HepG2 (cell line): ENCODE measurements around the gene GLUD2. TPM values are rescaled to one million over a fixed set of nuclear protein-coding genes. Genes with fewer than 3 reads are reported as not detected.
A peak's percentile ranks its signal among the peaks of the same experiment; 100 is the strongest.

Source experiments
- CBX5 ChIP-seq: sonication (generic); formaldehyde crosslinking; IDR thresholded peaks from 2 replicates; pipeline ENCODE4 v1.4.0; 2020; ENCODE audit warnings: missing genetic modification reagents, borderline replicate concordance
- CEBPB ChIP-seq: IDR thresholded peaks from 2 replicates; pipeline ENCODE4 v1.6.1; 2011; ENCODE audit warnings: low read depth, low read length, improper control_type of control experiment, borderline replicate concordance
- FOXO1 ChIP-seq: sonication (generic); formaldehyde crosslinking; IDR thresholded peaks from 2 replicates; pipeline ENCODE4 v1.4.0; 2020; ENCODE audit warnings: missing genetic modification reagents
- NFIB ChIP-seq: sonication (generic); formaldehyde crosslinking; IDR thresholded peaks from 2 replicates; pipeline ENCODE4 v1.9.0; 2021; ENCODE audit warnings: missing genetic modification reagents, mild to moderate bottlenecking, borderline replicate concordance
- NFYB ChIP-seq: sonication (generic); formaldehyde crosslinking; IDR thresholded peaks from 2 replicates; pipeline ENCODE4 v1.4.0; 2020; ENCODE audit warnings: missing genetic modification reagents
- SALL1 ChIP-seq: sonication (generic); formaldehyde crosslinking; IDR thresholded peaks from 2 replicates; pipeline ENCODE4 v1.8.0; 2022; ENCODE audit warnings: mild to moderate bottlenecking, missing genetic modification reagents
- SOX13 ChIP-seq, 3 experiments: fragments of 450-650 bp in 1 of 3; sonication (generic) in 1 of 3; formaldehyde crosslinking in 1 of 3; IDR thresholded peaks in 2 of 3; conservative IDR thresholded peaks in 1 of 3; 2 replicates each; pipeline versions ENCODE4 v1.5.0 to v1.6.1; 2016 to 2020; ENCODE audit warnings: antibody characterized with exemption in 1 of 3, mild to moderate bottlenecking in 1 of 3, missing compliant biosample characterization in 1 of 3, missing genetic modification reagents in 1 of 3, moderate library complexity in 1 of 3
- SUZ12 ChIP-seq: fragments of 150-350 bp; IDR thresholded peaks from 2 replicates; pipeline ENCODE4 v1.6.1; 2014; ENCODE audit warnings: low read depth, low read length
- ZNF292 ChIP-seq: sonication (generic); formaldehyde crosslinking; IDR thresholded peaks from 2 replicates; pipeline ENCODE4 v1.8.1; 2022; ENCODE audit warnings: mild to moderate bottlenecking, low read depth, missing genetic modification reagents, borderline replicate concordance
- polyA plus RNA-seq, 8 experiments: library from polyadenylated mRNA; depleted of rRNA in 3 of 8; stranded (reverse) in 7 of 8; unstranded in 1 of 8; fragments of >200 nt; fragmentation: Illumina TruSeq in 4 of 8; extraction: Trizol in 4 of 8; gene quantifications; 2 replicates each; pipeline versions ENCODE4 v1.2.1 to v1.2.3, GENCODE V29; 2011 to 2016; ENCODE audit warnings: low read depth in 4 of 8, missing spikeins in 1 of 8, mixed read lengths in 1 of 8; ENCODE audit not compliant: insufficient read depth in 1 of 8
- total RNA-seq, 5 experiments: library from RNA; depleted of rRNA; stranded (reverse); fragments of >200 nt; fragmentation: Illumina TruSeq; extraction: Trizol; gene quantifications; 2 replicates each; pipeline ENCODE4 v1.2.3, GENCODE V29; 2016; ENCODE audit warnings: low read depth in 1 of 5
- TF ChIP-seq, protein P1 (sequence below): IDR thresholded peaks from 2 replicates; pipeline ENCODE4 v1.6.1; 2012; ENCODE audit warnings: low read length, improper control_type of control experiment
- TF ChIP-seq, protein P2 (sequence below): sonication (generic); formaldehyde crosslinking; conservative IDR thresholded peaks from 2 replicates; pipeline ENCODE4 v1.8.0; 2022; ENCODE audit warnings: mild to moderate bottlenecking, moderate library complexity, missing genetic modification reagents
- TF ChIP-seq, protein P3 (sequence below): IDR thresholded peaks from 2 replicates; pipeline ENCODE4 v1.4.0; 2020; ENCODE audit warnings: mild to moderate bottlenecking, missing genetic modification reagents
- TF ChIP-seq, protein P4 (sequence below): sonication (generic); formaldehyde crosslinking; IDR thresholded peaks from 2 replicates; pipeline ENCODE4 v1.4.0; 2020; ENCODE audit warnings: missing genetic modification reagents
- TF ChIP-seq, protein P5 (sequence below): sonication (generic); formaldehyde crosslinking; IDR thresholded peaks from 2 replicates; pipeline ENCODE4 v1.4.0; 2020; ENCODE audit warnings: missing genetic modification reagents

Gene GLUD2
- total and polyA plus RNA-seq, 2 of the 13 experiments (the other 11 are each of a cell fraction or from before 2014, with no cell fraction given): 3.4 to 8.0 TPM

DNA sequence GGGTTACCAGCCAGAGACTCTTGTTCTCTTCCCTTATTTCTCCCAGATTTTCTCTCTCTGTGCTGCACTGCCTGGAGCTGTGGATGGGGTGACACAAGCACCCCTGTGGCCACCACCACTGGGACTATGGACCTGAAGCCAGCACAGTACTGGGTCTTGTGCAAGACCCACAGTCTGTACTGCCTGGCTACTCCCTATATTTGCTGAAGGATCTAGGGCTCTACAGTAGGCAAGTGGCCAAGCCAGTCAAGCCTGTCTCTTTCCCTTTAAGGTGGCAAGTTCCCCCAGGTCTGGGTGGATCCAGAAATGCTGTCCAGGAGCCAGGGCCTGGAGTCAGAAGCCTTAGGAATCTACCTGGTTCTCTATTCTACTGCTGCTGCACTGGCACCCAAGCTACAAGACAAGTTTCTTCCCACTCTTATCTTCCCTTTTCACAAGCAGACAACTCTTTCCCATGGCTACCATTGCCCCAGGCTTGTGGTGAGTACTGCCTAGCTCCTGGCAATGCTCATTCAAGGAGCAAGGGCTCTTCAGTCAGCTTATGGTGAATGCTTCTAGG is 33.4 kb upstream of the GLUD2 start (continued):
- TF ChIP-seq, protein P1, sequence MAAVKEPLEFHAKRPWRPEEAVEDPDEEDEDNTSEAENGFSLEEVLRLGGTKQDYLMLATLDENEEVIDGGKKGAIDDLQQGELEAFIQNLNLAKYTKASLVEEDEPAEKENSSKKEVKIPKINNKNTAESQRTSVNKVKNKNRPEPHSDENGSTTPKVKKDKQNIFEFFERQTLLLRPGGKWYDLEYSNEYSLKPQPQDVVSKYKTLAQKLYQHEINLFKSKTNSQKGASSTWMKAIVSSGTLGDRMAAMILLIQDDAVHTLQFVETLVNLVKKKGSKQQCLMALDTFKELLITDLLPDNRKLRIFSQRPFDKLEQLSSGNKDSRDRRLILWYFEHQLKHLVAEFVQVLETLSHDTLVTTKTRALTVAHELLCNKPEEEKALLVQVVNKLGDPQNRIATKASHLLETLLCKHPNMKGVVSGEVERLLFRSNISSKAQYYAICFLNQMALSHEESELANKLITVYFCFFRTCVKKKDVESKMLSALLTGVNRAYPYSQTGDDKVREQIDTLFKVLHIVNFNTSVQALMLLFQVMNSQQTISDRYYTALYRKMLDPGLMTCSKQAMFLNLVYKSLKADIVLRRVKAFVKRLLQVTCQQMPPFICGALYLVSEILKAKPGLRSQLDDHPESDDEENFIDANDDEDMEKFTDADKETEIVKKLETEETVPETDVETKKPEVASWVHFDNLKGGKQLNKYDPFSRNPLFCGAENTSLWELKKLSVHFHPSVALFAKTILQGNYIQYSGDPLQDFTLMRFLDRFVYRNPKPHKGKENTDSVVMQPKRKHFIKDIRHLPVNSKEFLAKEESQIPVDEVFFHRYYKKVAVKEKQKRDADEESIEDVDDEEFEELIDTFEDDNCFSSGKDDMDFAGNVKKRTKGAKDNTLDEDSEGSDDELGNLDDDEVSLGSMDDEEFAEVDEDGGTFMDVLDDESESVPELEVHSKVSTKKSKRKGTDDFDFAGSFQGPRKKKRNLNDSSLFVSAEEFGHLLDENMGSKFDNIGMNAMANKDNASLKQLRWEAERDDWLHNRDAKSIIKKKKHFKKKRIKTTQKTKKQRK: no peak
- TF ChIP-seq, protein P2, sequence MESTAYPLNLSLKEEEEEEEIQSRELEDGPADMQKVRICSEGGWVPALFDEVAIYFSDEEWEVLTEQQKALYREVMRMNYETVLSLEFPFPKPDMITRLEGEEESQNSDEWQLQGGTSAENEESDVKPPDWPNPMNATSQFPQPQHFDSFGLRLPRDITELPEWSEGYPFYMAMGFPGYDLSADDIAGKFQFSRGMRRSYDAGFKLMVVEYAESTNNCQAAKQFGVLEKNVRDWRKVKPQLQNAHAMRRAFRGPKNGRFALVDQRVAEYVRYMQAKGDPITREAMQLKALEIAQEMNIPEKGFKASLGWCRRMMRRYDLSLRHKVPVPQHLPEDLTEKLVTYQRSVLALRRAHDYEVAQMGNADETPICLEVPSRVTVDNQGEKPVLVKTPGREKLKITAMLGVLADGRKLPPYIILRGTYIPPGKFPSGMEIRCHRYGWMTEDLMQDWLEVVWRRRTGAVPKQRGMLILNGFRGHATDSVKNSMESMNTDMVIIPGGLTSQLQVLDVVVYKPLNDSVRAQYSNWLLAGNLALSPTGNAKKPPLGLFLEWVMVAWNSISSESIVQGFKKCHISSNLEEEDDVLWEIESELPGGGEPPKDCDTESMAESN (CRISPR knock-in tag): 0 out of 2 replicates have a peak, but pooled peaks have one; percentile 30
- peak; percentile 45; the same call in 1 of the 2 replicates for TF ChIP-seq SALL1 (CRISPR knock-in tag)
- TF ChIP-seq, protein P3, sequence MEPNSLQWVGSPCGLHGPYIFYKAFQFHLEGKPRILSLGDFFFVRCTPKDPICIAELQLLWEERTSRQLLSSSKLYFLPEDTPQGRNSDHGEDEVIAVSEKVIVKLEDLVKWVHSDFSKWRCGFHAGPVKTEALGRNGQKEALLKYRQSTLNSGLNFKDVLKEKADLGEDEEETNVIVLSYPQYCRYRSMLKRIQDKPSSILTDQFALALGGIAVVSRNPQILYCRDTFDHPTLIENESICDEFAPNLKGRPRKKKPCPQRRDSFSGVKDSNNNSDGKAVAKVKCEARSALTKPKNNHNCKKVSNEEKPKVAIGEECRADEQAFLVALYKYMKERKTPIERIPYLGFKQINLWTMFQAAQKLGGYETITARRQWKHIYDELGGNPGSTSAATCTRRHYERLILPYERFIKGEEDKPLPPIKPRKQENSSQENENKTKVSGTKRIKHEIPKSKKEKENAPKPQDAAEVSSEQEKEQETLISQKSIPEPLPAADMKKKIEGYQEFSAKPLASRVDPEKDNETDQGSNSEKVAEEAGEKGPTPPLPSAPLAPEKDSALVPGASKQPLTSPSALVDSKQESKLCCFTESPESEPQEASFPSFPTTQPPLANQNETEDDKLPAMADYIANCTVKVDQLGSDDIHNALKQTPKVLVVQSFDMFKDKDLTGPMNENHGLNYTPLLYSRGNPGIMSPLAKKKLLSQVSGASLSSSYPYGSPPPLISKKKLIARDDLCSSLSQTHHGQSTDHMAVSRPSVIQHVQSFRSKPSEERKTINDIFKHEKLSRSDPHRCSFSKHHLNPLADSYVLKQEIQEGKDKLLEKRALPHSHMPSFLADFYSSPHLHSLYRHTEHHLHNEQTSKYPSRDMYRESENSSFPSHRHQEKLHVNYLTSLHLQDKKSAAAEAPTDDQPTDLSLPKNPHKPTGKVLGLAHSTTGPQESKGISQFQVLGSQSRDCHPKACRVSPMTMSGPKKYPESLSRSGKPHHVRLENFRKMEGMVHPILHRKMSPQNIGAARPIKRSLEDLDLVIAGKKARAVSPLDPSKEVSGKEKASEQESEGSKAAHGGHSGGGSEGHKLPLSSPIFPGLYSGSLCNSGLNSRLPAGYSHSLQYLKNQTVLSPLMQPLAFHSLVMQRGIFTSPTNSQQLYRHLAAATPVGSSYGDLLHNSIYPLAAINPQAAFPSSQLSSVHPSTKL: peak; percentile 29; the same call in 1 of the 2 replicates
- TF ChIP-seq ZNF292: 0 out of 2 replicates have a peak, but pooled peaks have one; percentile 21
- TF ChIP-seq NFIB (CRISPR knock-in tag): no peak
- TF ChIP-seq SOX13 (IDR thresholded peaks at IDR 0.05): no peak
- TF ChIP-seq SOX13 (CRISPR knock-in tag; conservative IDR thresholded peaks at IDR 0.05 in 1 of 2, IDR thresholded peaks at IDR 0.05 in 1 of 2): peak in 1 of 2 experiments; percentile 34; a peak in 1 of 4 replicates
- no peak for TF ChIP-seq NFYB
- TF ChIP-seq, protein P4, sequence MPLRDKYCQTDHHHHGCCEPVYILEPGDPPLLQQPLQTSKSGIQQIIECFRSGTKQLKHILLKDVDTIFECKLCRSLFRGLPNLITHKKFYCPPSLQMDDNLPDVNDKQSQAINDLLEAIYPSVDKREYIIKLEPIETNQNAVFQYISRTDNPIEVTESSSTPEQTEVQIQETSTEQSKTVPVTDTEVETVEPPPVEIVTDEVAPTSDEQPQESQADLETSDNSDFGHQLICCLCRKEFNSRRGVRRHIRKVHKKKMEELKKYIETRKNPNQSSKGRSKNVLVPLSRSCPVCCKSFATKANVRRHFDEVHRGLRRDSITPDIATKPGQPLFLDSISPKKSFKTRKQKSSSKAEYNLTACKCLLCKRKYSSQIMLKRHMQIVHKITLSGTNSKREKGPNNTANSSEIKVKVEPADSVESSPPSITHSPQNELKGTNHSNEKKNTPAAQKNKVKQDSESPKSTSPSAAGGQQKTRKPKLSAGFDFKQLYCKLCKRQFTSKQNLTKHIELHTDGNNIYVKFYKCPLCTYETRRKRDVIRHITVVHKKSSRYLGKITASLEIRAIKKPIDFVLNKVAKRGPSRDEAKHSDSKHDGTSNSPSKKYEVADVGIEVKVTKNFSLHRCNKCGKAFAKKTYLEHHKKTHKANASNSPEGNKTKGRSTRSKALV (CRISPR knock-in tag): no peak
- no peak for TF ChIP-seq SUZ12
- TF ChIP-seq FOXO1 (CRISPR knock-in tag): no peak
- TF ChIP-seq CBX5: peak; percentile 40; the same call in 1 of the 2 replicates
- TF ChIP-seq, protein P5, sequence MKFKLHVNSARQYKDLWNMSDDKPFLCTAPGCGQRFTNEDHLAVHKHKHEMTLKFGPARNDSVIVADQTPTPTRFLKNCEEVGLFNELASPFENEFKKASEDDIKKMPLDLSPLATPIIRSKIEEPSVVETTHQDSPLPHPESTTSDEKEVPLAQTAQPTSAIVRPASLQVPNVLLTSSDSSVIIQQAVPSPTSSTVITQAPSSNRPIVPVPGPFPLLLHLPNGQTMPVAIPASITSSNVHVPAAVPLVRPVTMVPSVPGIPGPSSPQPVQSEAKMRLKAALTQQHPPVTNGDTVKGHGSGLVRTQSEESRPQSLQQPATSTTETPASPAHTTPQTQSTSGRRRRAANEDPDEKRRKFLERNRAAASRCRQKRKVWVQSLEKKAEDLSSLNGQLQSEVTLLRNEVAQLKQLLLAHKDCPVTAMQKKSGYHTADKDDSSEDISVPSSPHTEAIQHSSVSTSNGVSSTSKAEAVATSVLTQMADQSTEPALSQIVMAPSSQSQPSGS (CRISPR knock-in tag): no peak
- TF ChIP-seq CEBPB: peak; percentile 90
